HFFc6 (cell line): ENCODE results near the gene GDE1. TPM values are rescaled to one million over a fixed set of nuclear protein-coding genes. Genes with fewer than 3 reads are reported as not detected.

Experiments
- DNase-seq: peaks from one replicate; pipeline ENCODE4 v3.0.0-alpha.2; 2018
- H3K27ac Mint-ChIP-seq: 2 replicates; pipeline ENCODE4 v1.8.0; 2020; ENCODE audit warnings: mild to moderate bottlenecking, mixed read lengths
- H3K27me3 Mint-ChIP-seq: 2 replicates; pipeline ENCODE4 v1.8.0; 2021; ENCODE audit warnings: mild to moderate bottlenecking, moderate library complexity, mixed read lengths; ENCODE audit not compliant: insufficient read depth
- H3K36me3 Mint-ChIP-seq: 2 replicates; pipeline ENCODE4 v1.8.0; 2021; ENCODE audit warnings: low read depth, mixed read lengths
- H3K4me1 Mint-ChIP-seq: 2 replicates; pipeline ENCODE4 v1.8.0; 2020; ENCODE audit warnings: low read depth, mixed read lengths
- H3K4me3 Mint-ChIP-seq: 2 replicates; pipeline ENCODE4 v1.8.0; 2020; ENCODE audit warnings: mild to moderate bottlenecking, moderate library complexity, mixed read lengths
- H3K9me3 Mint-ChIP-seq: 2 replicates; pipeline ENCODE4 v1.8.0; 2020; ENCODE audit warnings: mild to moderate bottlenecking, mixed read lengths
- CTCF ChIP-seq: fragments of 200-600 bp; sonication (generic); IDR thresholded peaks from 2 replicates; pipeline ENCODE4 v1.5.0; 2021; ENCODE audit warnings: antibody characterized with exemption, mild to moderate bottlenecking
- total RNA-seq, 6 experiments: library from RNA; stranded (reverse); fragmentation: NEBNext Ultra II Directional; extraction: Animal tissue kit (Norgen Biotek cat#: 25700); gene quantifications; 2 replicates in 1 of 6; 3 replicates in 5 of 6; pipeline ENCODE4 v1.2.3, GENCODE V29; 2021

Gene GDE1
- total RNA-seq, 6 experiments from 2014 or later: 61.4 to 91.1 (median 77.1) TPM

GRCh38 chr16:19523559-19524355, 1.9 kb upstream of the GDE1 start, which contains the start of gene CCP110:
TSS of gene CCP110 (plus strand) at chr16:19523942. CDS start at chr16:19527882, 3,940 bp downstream.
- Mint-ChIP-seq H3K9me3 (no peaks in the 10 kb centered on the region), H3K4me3 (peak within 1 kb of the TSS; percentile 96), H3K36me3 (peaks cover 11% of the 10 kb centered on the region; the same call in 1 of the 2 replicates), H3K27me3 (no peaks in the 10 kb centered on the region), H3K27ac (peak within 1 kb of the TSS; percentile 93), H3K4me1 (peaks cover 49% of the 10 kb centered on the region)
- TF ChIP-seq CTCF: no peak
- peak; percentile 97 for DNase-seq

- Mint-ChIP-seq H3K27ac (no peak overlapping the region), H3K9me3 (no peaks in the 10 kb centered on the region), H3K4me3 (no peak overlapping the region), H3K27me3 (no peaks in the 10 kb centered on the region), H3K36me3 (peaks cover 5% of the 10 kb centered on the region; the same call in 1 of the 2 replicates), H3K4me1 (peaks cover 54% of the 10 kb centered on the region)
- no peak for TF ChIP-seq CTCF
- no peak for DNase-seq
Measured at GRCh38 chr16:19523184-19523558, 1.3 kb upstream of the GDE1 start.

GRCh38 chr16:19522760-19523159, 862 bp upstream of the GDE1 start:
- H3K36me3 Mint-ChIP-seq: peaks cover 5% of the 10 kb centered on the region; the same call in 1 of the 2 replicates
- DNase-seq: no peak
- peak overlapping the region; percentile 83; the same call in 1 of the 2 replicates for H3K27ac Mint-ChIP-seq
- no peaks in the 10 kb centered on the region for H3K9me3 Mint-ChIP-seq
- peaks cover 55% of the 10 kb centered on the region for H3K4me1 Mint-ChIP-seq
- TF ChIP-seq CTCF: no peak
- no peaks in the 10 kb centered on the region for H3K27me3 Mint-ChIP-seq
- H3K4me3 Mint-ChIP-seq: no peak overlapping the region

- no peak for TF ChIP-seq CTCF
- H3K36me3 Mint-ChIP-seq: peaks cover 6% of the 10 kb centered on the region
- H3K4me3 Mint-ChIP-seq: peak overlapping the region; percentile 93; the same call in 1 of the 2 replicates
- DNase-seq: no peak
- peaks cover 59% of the 10 kb centered on the region for H3K4me1 Mint-ChIP-seq
- peak overlapping the region; percentile 83 for H3K27ac Mint-ChIP-seq
- H3K27me3 Mint-ChIP-seq: no peaks in the 10 kb centered on the region
- H3K9me3 Mint-ChIP-seq: no peaks in the 10 kb centered on the region
Measured at GRCh38 chr16:19522397-19522732, 467 bp upstream of the GDE1 start.

GRCh38 chr16:19520861-19521331, 1.0 kb downstream of the GDE1 start:
- H3K36me3 Mint-ChIP-seq: peaks cover 14% of the 10 kb centered on the region
- no peak for DNase-seq
- peak overlapping the region; percentile 93 for H3K4me3 Mint-ChIP-seq
- H3K4me1 Mint-ChIP-seq: peaks cover 65% of the 10 kb centered on the region
- no peaks in the 10 kb centered on the region for H3K9me3 Mint-ChIP-seq
- no peak for TF ChIP-seq CTCF
- no peaks in the 10 kb centered on the region for H3K27me3 Mint-ChIP-seq
- peak overlapping the region; percentile 83 for H3K27ac Mint-ChIP-seq
